Astrocyte of the spinal cord (primary cell): ENCODE measurements around the gene ADPRS.

ENCODE experiments used
- DNase-seq: peaks from one replicate; pipeline ENCODE4 v3.0.0; 2011; ENCODE audit warnings: low read depth, low spot score
- H3K4me3 ChIP-seq: 2 replicates; pipeline ENCODE4 v1.5.1; 2011; ENCODE audit warnings: low read depth, mild to moderate bottlenecking, low read length, moderate library complexity
- in situ Hi-C: cut with HindIII; loops from 2 replicates; pipeline ENCODE4 v1.10.0; 2017; ENCODE audit warnings: low sequenced_read_pairs
- TF ChIP-seq, protein P1 (sequence below): IDR thresholded peaks from 2 replicates; pipeline ENCODE4 v1.5.1; 2012; ENCODE audit warnings: low read depth, mild to moderate bottlenecking, low read length, inconsistent platforms

Gene ADPRS

DNA sequence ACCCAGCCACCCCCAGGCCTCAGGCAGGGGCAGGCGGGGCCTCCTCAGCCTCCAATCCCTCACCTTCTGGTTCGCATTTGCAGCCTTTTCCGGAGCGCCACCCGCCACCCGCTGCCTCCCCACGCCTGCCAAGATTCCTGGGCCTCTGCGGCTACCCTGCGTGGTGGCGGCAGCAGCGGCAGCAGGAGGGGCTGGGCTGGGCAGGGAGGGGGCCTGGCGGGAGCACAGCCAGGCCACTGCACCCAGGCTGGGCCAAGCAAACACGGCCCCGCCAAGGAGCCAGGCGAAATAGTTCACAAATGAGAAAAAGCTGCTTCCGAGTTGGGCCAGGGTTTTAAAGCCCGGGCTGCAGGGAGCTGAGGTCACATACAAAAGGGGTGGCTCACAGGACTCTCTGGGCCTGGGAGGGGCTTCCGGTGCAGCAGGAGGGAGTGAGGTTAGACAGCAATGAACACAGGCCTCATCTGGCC is 26.5 kb downstream of the ADPRS start:
- no peak overlapping the region for H3K4me3 ChIP-seq
- TF ChIP-seq, protein P1, sequence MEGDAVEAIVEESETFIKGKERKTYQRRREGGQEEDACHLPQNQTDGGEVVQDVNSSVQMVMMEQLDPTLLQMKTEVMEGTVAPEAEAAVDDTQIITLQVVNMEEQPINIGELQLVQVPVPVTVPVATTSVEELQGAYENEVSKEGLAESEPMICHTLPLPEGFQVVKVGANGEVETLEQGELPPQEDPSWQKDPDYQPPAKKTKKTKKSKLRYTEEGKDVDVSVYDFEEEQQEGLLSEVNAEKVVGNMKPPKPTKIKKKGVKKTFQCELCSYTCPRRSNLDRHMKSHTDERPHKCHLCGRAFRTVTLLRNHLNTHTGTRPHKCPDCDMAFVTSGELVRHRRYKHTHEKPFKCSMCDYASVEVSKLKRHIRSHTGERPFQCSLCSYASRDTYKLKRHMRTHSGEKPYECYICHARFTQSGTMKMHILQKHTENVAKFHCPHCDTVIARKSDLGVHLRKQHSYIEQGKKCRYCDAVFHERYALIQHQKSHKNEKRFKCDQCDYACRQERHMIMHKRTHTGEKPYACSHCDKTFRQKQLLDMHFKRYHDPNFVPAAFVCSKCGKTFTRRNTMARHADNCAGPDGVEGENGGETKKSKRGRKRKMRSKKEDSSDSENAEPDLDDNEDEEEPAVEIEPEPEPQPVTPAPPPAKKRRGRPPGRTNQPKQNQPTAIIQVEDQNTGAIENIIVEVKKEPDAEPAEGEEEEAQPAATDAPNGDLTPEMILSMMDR: no peak
- peak; percentile 93 for DNase-seq
- in situ Hi-C loops: no loop called here

DNA sequence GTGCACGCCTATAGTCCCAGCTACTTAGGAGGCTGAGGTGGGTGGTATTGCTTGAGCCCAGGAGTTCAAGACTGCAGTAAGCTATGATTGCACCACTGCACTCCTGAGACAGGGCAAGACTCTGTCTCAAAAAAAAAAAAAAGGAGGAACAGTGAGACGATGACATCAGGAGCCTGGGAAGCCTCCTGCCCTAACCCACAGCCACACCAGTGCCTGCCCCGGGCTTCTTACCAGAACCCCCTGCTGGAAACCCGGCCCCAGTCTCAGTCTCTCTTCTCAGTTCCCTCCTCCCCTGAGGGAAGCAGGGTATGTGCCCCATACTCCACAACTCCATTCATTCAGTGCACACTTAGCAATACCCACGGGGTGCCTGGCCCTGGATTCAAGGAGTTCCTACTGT is 27.2 kb downstream of the ADPRS start:
- DNase-seq: peak; percentile 52
- TF ChIP-seq, protein P1: no peak
- no peak overlapping the region for H3K4me3 ChIP-seq
- in situ Hi-C loops: no loop called here

DNA sequence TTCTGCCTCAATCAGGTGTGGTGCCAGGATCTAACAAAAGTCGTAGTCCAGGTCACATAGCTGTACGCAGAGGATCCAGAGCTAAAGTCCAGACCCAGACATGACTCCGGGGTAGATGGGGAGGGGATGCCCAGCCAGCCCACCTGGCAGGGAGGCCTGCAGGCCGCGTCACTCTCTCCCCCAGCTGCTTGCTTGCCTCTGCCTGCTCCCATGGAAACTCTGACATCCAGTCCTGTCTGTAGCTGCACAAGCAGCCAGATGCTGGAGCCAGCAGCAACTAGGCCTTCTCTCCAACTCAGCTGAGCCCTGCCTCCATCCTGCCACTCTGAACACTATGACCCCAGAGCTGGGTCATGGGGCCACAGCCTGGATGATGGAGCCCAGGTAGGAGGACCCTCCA is 28.2 kb downstream of the ADPRS start:
- no peak for DNase-seq
- in situ Hi-C loops: no loop called here
- no peak overlapping the region for H3K4me3 ChIP-seq
- TF ChIP-seq, protein P1: no peak

DNA sequence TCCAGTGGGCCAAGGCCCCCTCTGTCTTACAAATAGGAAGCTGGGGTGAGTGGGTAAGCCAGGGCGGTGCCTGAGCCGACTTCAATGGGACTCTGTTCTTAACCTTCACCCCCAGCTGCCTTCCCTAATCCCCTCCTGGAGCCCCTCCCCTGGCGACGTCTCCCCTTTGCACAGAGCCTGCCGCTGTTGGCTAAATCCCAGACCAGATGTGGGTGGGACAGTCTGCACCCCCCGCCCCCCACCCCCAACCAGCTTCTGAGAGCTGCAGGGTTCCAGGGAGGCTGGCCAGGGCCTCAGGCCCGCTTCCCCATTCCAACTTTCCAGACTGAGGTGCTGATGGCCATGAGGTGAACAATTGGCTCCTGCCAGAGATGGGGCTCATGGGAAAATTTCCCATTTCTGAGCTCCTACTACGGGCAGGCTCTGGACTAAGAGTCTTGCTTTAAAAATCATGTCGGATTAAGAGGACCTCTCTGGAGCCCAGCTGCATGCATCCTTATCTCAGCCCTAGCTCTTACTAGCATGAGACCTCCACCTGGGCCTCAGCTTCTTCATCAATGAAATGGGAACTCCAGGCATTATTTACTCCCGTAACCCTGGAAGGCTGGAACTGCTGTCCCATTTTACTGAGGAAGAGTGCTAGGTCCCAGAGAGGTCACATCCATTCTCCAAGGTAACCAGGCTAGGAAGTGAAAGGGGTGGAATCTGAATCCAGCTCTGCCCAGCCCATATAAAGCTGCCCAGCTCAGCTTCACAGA is 29.9 kb downstream of the ADPRS start:
- no peak for DNase-seq
- TF ChIP-seq, protein P1: no peak
- in situ Hi-C loops: no loop called here
- H3K4me3 ChIP-seq: no peak overlapping the region

DNA sequence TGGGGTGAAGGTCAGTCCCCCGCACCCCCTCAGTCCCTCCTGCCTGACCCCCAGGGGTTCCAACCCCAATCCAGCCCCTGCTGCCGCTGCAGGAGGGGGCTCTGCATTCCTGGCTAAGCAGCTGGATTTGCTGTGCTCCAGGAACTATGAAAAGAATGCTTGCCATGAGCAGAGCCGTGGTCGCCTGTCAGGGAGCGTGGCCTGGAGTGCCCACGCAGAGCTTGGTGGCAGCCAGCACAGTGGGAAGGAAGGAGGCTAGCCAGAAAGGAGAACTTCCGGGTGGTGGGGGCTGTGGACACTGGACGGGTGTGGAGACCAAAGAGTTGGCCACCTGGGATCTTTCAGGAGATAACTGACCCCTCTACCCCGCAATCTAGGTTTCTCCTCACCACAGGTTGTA is 30.8 kb downstream of the ADPRS start:
- in situ Hi-C loops: no loop called here
- DNase-seq: no peak
- TF ChIP-seq, protein P1: no peak
- H3K4me3 ChIP-seq: no peak overlapping the region

DNA sequence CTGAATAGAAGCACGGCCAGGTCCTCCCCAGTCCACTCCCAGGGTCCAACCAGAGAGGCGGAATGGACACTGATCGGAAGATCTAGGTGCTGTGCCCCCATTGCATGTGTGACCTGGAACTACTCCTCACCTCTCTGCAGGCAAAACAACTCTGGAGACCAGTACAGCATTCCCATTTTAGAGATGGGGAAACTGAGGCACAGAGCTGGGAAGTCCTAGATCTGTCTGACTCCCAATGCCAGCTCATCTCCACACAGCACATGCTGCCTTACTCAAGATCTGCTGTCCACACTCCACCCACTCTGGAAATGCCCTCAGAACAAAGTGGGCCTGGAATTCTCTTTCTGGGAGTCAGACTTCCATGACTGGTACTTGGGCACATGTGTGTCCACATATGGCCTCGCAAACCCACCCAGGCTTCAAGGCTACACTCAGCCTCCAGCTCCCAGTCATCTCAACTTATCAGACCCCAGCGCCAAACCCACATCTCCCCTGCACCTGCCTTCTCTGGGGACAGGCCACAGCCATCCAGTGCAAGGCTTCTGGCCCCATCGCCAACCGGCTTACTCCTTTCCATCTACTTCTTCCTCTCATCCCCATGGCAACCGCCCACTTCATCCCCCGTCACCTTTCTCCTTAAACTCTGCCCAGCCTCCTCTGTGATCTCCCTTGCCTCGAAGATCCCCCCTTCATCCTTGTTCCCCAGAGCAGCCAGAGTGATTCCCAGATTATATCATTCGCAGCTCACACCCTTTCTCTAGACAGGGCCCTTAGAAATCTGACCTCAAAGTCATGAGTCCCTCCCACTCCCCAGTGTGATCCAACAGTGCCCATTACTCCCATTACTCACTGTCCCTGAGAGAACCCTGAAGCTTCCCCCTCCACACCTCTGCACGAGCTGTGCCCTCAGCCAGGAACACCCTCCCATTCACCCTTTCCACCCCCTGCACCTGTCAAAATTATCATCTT is 33.7 kb downstream of the ADPRS start:
- no peak overlapping the region for H3K4me3 ChIP-seq
- in situ Hi-C loops: no loop called here
- TF ChIP-seq, protein P1: no peak
- no peak for DNase-seq
